Ovary (tissue), 3 donors: ENCODE results near the gene F5.

Experiments
- CTCF ChIP-seq, 3 donors: fragments of 450-650 bp in 2 of 3; fragments of 200-600 bp in 1 of 3; IDR thresholded peaks; one replicate each; pipeline versions ENCODE4 v1.5.1 to v1.8.0; 2016 to 2022; ENCODE audit warnings: antibody characterized with exemption in 3 of 3, mild to moderate bottlenecking in 1 of 3
- EP300 ChIP-seq: sonication (generic); formaldehyde crosslinking; IDR thresholded peaks from one replicate; pipeline ENCODE4 v1.6.1; 2017; ENCODE audit warnings: antibody characterized with exemption
- donor health status: DM: no; HTN: no; CAD: no.

- TF ChIP-seq CTCF (IDR thresholded peaks at IDR 0.05) (no peak), EP300 (no peak)
Observed at GRCh38 chr1:169631249-169631648, 45.0 kb upstream of the F5 start.
